Stimulated activated CD8-positive, alpha-beta memory T cell treated with anti-CD3 and anti-CD28 coated beads, Interleukin-12 subunit alpha, Interleukin-12 subunit beta, amount 100 ng/mL, for 24 hours (primary cell): ENCODE measurements around the gene TDRD7.
"Not testable (repeated sequence)": the region's sequence is repeated elsewhere in the genome, so short reads cannot be mapped to it uniquely, and the experiment has no call there.

Experiments used
- DNase-seq: peaks from one replicate; pipeline ENCODE4 v3.0.0-alpha.2; 2020; ENCODE audit errors: extremely low read depth

The TDRD7 gene

GRCh38 chr9:97419309-97419867 is 7.5 kb downstream of the TDRD7 start:
- DNase-seq = no peak

DNA sequence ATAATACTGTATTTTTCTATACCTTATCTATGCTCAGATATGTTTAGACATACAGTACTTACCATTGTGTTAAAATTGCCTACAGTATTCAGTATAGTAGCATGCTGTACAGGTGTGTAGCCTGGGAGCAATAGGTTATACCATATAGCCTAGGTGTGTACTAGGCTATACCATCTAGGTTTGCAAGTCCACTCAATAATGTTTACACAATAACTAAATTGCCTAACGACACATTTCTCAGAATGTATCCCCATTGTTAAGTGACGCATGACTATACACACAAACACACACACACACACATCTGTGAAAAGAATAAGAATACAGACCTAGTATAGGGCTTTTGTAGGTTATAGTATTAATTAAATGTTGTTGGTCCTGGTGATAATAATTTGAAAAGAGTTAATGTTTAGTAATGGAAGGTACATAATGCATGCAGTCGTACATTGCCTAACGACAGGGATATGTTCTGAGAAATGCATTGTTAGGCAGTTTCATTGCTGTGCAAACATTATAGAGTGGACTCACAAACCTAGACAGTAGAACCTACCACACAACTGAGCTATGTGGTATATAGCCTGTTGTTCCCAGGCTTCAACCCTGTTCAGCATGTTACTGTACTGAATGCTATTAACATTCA is 13.6 kb downstream of the TDRD7 start:
- DNase-seq = no peak

DNA sequence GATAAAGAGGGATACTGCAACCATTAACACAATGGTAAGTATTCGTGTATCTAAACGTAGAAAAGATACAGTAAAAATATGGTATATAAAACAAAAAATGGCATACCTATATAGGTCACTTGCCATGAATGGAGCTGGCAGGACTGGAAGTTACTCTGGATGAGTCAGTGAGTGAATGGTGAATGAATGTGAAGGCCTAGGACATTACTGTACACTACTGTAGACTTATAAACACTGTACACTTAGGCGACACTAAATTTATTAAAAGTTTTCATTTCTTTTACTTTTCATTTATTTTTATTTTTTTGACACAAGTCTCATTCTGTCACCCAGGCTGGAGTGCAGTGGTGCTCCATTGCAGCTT is 14.1 kb downstream of the TDRD7 start:
- no peak for DNase-seq

- no peak for DNase-seq
These were observed 16.0 kb downstream of the TDRD7 start for GRCh38 chr9:97427885-97428284.

GRCh38 chr9:97430316-97431043 is 18.6 kb downstream of the TDRD7 start:
- DNase-seq = no peak

DNA sequence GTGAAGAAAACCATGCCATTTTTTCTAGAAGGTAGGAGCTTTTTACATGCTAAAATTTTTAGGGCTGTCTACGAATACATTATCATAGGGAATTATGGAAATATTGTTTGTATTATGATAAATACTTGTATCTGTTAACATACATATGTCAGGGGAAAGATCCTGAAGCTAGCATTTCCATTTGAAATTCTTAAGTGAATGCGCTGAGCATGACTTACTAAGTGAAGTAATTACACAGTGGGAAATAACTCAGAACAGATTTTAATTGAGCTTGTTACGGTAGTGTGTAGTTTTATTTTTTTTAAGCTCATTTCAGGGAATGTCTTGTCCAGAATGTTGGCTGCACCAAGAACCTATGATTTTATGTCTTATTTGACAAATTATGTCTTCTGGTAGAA is 19.1 kb downstream of the TDRD7 start:
- DNase-seq = no peak

- no peak for DNase-seq
These were observed 19.8 kb downstream of the TDRD7 start for GRCh38 chr9:97431549-97432143.

GRCh38 chr9:97437051-97437600 is 25.2 kb downstream of the TDRD7 start:
- DNase-seq = no peak

DNA sequence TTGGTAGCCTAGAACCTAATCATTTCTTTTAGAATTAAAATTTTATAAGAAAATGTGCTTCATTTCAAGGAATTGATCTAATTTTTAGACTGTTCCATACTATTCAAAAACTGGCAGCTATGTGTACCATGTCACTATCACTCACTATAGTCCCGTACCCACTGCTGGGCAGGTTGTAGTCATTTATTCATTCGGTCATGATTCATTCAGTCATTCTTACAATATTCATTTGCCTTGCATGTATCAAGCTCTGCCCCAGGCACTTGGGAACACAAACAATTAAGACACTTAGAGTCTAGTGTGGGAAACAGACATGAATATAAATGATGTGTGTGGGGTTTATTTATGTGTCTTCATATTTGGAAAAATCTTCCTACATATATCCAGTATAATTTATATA is 26.4 kb downstream of the TDRD7 start:
- no peak for DNase-seq

DNA sequence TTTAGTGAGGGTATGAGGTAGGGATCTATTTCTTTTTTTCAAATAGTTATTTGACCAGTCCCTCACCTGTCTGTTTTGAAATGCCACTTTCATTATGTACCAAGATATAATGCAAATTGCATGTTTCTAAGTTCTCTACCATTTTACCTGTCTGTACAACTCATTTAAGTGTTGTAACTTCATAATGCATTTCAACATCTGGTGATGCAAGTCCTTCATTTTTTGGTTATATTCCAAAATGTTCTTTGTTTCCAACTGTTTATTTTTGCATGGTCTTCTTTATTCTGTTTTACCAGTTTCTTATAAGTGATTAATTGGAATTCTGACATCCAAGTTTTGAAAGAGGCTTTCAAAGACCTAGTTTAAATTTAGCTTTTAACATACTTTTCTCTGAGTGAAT is 26.8 kb downstream of the TDRD7 start:
- no peak for DNase-seq

DNA sequence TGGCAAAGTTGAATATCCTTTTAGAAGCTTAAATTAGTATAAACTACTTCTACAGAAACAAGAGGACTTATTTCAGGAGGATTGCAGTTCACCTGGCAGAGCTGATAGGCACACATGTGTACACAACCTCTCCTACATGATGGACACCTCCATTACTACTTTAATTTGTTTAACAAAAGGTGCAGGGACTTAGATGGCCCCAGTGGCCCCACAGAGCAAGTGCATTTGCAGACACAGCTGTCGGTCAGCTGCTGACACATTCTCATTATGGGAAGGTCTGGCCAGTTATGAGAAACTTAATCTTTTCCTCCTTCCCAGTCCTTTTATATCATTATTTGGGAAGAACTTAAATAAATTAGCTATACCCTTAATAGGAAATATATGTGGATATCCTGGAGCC is 28.3 kb downstream of the TDRD7 start:
- no peak for DNase-seq

GRCh38 chr9:97441729-97442128 is 29.8 kb downstream of the TDRD7 start:
- DNase-seq = no peak

GRCh38 chr9:97445119-97445701 is 33.3 kb downstream of the TDRD7 start:
- DNase-seq = no peak

GRCh38 chr9:97447001-97447400 is 35.1 kb downstream of the TDRD7 start:
- no peak for DNase-seq

DNA sequence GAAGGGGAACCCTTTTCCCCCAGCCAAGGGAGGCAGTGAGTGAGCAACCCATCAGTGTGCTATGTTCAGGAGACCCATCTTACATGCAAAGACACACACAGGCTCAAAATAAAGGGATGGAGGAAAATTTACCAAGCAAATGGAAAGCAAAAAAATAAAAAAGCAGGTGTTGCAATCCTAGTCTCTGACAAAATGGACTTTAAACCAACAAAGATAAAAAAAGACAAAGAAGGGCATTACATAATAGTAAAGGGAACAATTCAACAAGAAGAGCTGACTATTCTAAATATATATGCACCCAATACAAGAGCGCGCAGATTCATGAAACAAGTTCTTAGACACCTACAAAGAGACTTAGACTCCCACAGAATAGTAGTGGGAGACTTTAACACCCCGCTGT is 41.7 kb downstream of the TDRD7 start:
- not testable (repeated sequence) for DNase-seq

- DNase-seq = not testable (repeated sequence)
These were observed 44.9 kb downstream of the TDRD7 start for GRCh38 chr9:97456841-97457240.

- DNase-seq = no peak
These were observed 47.4 kb downstream of the TDRD7 start for GRCh38 chr9:97459326-97459725.

GRCh38 chr9:97462159-97462558 is 50.3 kb downstream of the TDRD7 start:
- DNase-seq = no peak

GRCh38 chr9:97462914-97463313 is 51.0 kb downstream of the TDRD7 start:
- no peak for DNase-seq

DNA sequence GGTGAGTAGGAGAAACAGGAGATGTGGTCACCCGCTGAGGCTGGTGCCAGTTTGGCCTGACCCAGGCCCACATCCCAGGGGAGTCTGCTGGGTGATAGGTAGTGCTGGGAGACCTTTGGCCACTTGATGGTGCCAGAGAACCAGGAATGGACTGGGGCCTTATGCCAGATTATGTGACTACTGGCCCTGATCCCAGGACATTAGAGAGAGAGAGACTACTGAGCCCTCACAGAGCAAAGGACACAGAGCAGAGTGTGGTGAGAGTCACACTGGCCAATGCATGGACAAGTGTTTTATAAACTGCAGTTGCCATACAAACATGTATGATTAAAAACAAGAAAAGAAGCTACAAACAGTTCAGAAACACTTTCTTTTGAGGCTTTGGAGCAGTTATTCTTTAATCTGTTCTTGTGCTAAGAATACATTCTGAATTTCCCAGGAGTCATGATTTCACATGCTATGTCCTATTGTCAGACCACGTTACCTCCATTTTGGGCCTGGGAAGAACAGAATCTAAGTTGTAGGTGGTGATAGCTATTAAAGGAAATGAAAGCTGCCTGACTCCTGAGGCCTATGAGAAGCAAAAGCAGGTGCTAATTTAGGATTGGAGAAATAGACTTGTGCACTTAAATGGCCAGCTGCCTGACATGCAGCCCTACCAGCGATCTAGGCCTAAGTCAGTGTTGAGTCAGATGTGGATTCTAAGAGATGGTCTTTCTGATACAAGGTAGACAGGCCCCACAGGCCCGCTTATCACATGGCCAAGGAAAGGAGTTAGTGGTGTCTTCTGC is 57.0 kb downstream of the TDRD7 start:
- no peak for DNase-seq

GRCh38 chr9:97470076-97470475 is 58.2 kb downstream of the TDRD7 start:
- DNase-seq = no peak

DNA sequence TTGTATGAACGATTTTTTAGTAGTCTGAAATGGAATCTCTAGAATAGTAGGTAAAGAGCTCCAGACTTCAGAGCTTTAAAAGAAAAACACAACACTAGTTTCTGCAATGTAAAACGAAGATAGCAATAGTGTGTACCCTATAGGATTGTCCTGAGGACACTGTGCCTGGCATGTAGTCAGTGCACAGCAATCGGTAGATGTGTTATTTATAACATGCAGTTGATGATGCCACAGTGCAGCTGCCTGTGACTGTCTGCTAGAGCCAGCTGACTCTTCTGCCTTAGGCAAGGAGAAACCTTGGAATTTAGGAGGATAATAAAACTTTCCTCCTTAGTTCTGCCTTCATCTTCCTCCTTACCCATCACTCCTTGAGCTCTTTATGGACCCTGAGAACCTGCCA is 61.8 kb downstream of the TDRD7 start:
- no peak for DNase-seq
